KOPT-K1 (cell line): Measurements from ENCODE around the gene NDRG4.

Source experiments
- H3K27ac ChIP-seq: fragments of 200-600 bp; sonication (generic); 2 replicates; pipeline ENCODE4 v1.5.1; 2016; ENCODE audit warnings: antibody characterized with exemption, mild to moderate bottlenecking, low read depth, low read length; ENCODE audit not compliant: poor library complexity, severe bottlenecking
- H3K36me3 ChIP-seq: fragments of 200-600 bp; sonication (generic); 2 replicates; pipeline ENCODE4 v1.5.1; 2017; ENCODE audit warnings: antibody characterized with exemption, mild to moderate bottlenecking, low read length, moderate library complexity; ENCODE audit not compliant: insufficient read depth
- H3K9me3 ChIP-seq: fragments of 200-600 bp; sonication (generic); 2 replicates; pipeline ENCODE4 v1.5.1; 2017; ENCODE audit warnings: antibody characterized with exemption, low read length, mild to moderate bottlenecking; ENCODE audit not compliant: insufficient read depth, poor library complexity, severe bottlenecking

The NDRG4 gene

DNA sequence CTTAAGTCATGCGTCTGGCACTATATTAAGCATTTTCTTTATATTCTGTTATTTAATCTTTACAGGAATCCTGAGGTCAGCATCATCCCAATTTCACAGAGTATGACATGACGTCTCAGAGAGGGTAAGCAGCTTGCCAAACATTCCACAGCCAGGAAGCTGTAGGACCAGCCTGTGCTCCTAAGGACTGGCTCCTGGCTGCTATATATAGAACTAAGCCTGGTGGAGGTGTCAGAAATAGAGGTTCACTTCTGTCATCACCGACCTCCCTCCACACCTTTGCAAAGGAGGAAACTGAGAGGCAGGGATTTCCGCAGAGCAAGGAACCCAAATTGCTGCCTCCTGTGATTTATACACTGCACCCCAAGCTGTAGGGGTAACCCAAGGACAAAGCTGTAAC is 37.9 kb upstream of the NDRG4 start:
- Histone ChIP-seq H3K9me3 (no peaks in the 10 kb centered on the region), H3K27ac (no peak overlapping the region), H3K36me3 (no peaks in the 10 kb centered on the region)

DNA sequence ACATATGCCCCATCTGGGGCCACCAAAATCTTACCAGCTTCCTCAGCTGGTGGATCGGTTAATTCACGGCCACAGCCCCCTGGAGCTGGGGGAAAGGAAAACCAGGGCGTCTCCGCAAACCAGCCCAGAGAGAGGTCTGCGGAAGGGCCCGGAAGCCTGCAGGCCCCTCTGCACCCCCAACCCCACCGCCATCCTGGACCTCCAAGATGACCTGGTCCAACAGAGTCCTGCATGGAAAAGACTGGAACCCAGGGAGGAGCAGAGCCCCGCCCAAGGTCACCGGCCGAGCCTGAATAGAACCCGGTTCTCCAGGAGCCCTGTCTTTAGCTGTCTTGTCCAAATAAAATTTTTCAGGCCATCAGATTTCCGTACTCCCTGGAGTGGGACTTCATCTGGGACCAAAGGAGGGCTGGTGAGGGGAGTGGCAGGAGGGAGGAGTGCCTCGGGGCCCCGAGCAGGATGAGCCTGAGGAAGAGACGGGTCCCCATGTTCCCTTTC is 37.4 kb upstream of the NDRG4 start:
- Histone ChIP-seq H3K9me3 (no peaks in the 10 kb centered on the region), H3K27ac (no peak overlapping the region)

DNA sequence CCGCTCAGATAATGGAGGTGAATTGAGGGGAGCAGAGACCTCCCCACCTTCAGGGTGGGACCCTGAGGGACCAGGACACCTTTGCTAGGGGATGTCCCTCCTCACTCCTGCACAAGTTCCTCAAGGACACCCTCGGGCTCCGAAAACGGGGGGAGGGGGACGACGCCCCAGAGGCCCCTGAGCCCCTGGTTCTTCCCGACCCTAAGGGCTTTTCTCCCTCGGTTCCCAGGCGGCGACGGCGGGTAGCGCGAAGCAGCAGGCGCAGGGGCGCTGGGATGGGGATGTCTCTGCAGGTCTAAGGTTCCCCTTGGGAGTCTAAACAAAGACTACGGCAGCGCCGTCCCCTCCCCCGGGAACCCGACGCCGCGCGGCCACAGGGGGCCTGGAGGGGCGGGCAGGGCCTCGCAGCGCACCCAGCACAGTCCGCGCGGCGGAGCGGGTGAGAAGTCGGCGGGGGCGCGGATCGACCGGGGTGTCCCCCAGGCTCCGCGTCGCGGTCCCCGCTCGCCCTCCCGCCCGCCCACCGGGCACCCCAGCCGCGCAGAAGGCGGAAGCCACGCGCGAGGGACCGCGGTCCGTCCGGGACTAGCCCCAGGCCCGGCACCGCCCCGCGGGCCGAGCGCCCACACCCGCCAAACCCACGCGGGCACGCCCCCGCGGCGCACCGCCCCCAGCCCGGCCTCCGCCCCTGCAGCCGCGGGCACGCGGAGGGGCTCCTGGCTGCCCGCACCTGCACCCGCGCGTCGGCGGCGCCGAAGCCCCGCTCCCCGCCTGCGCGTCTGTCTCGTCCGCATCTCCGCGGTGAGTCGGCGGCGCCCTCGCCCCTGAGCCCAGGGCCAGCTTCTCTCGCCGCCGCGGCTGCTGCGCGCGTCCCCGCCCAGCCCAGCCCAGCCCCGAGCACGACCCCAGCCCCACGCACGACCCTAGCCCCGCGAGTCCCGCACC is 36.7 kb upstream of the NDRG4 start:
- Histone ChIP-seq H3K9me3 (no peaks in the 10 kb centered on the region), H3K27ac (no peak overlapping the region), H3K36me3 (no peaks in the 10 kb centered on the region)

More for the DNA sequence above, 37.4 kb upstream of the NDRG4 start:
- no peaks in the 10 kb centered on the region for H3K36me3 ChIP-seq

DNA sequence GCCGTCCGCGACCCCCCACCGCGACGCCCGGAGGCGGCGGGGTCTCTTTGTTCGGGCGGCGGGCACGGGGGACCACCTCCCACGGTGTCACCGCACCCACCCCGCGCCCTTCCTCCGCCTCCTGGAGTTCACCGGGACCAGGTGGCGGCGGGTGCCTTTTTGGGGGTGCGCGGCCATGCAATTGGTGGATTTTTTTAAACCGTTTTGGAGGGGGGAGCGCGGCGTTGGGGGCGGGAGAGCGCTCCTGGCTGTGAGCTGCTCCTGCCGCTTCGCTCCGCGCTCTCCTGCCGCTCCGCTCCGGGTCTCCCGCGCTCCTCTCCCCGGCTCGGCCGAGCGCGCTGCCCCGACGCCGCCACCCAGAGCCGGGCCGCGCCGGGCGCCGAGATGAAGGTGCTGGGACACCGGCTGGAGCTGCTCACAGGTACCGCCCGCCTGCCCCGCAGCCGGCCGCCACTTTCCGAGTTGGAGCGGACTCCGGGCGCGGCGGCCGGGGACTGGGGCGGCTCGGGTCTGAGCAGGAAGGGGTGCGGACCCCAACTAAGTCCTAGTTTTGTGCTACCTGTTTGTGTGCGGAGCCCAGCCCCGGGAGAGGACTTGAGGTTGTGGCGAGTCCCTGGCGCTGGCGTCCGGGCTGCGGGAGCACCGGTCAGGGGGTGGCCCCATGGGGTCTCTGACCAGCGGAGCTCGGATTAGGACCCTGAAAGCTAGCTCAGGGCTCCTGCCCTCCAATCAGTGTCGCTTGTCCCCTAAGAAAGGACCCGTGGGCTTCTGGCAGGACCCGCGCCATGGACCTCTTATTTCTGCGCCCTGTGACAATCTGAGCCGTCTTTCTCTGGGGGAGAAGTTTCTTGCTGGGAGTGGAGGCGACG is 35.7 kb upstream of the NDRG4 start:
- no peak overlapping the region for H3K27ac ChIP-seq
- H3K9me3 ChIP-seq: no peaks in the 10 kb centered on the region
- no peaks in the 10 kb centered on the region for H3K36me3 ChIP-seq

DNA sequence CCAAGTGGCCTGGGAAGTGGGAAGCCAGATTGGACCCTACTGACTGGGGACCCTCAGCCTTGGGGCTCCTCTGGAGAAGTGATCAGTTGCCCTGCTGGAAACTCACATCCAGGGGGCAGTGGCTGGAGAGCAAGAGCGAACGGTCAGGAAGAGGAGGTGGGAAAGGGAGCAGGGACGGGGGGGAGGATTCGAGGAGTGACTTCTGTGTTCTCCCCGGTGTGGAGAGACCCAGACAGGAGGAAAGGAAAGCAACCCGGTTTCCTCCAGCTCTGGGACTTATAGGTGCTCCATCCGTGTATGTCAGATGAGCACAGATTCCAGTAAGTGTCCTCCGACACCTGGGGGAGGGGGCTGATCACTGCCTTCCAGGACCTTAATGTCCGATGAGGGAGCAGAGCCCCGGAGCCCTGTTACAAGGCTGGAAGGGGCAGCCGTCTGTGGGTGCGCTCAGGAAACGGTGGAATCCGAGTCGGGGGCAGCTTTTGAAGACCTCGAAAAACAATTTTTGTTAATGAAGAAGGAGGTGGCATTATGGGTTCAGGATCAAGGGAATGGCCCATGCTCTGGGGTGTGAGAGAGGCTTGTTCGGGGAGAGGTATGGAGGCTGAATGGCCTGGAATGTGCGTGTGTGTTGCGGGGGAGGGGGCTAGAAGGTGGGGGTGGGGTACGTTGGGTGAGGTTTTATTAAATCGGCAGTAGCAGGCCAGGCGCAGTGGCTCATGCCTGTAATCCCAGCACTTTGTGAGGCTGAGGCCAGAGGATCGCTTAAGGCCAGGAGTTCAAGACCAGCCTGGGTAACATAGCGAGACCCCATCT is 34.8 kb upstream of the NDRG4 start:
- no peaks in the 10 kb centered on the region for H3K9me3 ChIP-seq
- no peaks in the 10 kb centered on the region for H3K36me3 ChIP-seq
- no peak overlapping the region for H3K27ac ChIP-seq

DNA sequence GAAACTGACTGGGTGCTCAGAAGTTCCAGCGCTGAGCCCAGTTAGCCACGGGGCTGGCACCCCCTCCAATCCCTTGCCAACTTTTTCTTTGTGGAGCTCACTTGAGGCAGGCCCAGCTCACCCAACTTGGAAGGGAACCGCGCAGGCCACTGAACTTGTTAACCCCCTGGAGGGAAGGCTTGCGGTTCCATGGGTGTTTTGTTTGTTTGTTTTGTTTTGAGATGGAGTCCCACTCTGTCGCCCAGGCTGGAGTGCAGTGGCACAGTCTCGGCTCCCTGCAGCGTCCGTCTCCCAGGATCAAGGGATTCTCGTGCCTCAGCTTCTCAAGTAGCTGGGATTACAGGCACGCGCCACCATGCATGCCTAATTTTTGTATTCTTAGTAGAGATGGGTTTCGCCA is 34.1 kb upstream of the NDRG4 start:
- no peak overlapping the region for H3K27ac ChIP-seq
- H3K9me3 ChIP-seq: no peaks in the 10 kb centered on the region
- H3K36me3 ChIP-seq: no peaks in the 10 kb centered on the region

DNA sequence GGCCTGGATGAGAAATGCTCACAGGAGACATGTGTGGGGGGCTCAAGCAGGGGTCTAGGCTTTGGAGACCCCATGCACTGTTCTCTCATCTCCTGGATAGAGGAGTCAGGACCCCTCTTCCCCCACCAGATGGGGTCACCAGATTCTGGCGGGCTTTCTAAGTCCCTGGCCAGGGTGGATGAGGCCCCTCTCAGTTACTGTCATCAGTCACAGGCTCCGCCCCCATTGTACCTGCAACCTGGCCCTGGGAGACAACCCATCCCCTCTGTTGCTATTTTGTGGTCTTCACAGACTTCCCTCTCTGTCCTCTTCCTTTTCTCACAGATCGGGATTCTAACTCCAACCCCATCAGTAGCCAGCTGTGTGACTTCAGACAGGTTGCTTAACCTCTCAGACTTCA is 33.5 kb upstream of the NDRG4 start:
- Histone ChIP-seq H3K27ac (no peak overlapping the region), H3K9me3 (no peaks in the 10 kb centered on the region), H3K36me3 (no peaks in the 10 kb centered on the region)

DNA sequence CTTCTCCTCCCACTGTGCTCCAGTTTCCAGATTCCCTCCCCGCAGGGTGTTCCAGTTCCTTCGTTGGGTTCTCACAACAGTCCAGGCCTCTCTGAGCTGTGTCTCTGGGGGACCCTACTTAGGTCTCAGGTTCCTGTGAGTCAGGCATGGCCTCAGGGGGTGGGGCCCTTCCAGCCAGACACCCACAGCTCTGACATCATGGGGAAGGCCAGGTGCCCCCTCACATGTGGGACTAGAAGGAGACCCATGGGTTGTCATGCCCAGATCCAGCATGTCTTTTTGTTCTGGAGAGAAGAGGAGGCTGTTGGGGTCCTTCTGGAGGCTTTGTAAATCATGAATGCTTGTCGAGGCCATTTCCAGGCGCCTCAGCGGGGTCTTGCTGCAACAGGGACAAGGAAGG is 32.0 kb upstream of the NDRG4 start:
- Histone ChIP-seq H3K36me3 (no peaks in the 10 kb centered on the region), H3K27ac (no peak overlapping the region), H3K9me3 (no peaks in the 10 kb centered on the region)

DNA sequence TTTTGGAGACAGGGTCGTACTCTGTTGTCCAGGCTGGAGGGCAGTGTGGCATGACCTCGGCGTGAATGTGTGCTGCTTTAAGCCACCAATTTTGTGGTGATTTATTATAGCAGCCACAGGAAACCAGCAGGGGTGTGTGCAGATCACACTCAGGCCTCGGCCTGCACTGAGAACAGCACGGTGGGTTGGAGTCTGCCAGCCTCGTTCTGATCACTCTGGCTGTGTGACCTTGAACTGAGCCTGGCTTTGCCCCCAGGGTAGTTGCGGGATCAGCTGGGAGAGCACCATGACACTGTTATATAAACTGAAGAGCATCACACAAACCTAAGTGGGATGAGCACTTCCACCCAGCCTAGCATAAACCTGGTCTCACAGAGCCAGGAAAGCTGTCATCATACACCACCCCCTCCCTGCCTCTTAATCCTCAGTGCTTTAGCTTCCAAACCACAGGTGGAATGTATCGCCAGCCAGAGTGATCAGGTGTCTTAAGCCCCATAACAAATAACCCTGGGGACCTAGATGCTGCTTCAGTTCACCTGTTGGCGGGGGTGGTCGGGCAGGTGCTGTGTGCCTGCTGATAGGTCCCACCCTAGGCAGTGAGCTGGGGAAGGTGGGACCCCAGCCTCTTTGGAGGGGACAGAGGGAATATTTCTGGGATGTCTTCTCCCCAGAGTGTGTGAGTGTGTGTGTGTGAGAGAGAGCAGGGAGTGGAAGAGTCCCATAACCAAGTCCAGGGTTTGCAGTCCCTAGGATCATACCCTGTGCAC is 28.6 kb upstream of the NDRG4 start:
- Histone ChIP-seq H3K27ac (no peak overlapping the region), H3K9me3 (no peaks in the 10 kb centered on the region), H3K36me3 (no peaks in the 10 kb centered on the region)

DNA sequence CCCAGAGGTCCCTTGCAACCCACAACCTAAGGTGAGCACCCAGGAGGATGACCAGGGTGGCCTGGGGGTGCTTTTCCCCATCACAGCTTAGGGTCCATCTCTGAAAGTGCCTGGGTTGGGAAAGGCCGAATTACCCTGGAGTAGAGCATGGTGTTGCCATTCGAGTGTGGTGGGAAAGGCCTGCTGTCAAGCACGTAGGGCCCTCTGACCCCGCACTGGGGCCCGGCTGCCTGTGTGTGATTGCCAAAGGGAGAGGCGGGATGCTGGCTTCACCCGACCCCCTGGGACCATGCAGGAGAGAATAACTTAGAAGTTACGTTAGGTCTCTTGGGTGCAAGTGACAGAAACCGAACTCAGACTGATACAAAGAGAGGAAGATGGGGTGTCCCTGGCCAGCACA is 27.7 kb upstream of the NDRG4 start:
- H3K9me3 ChIP-seq: no peaks in the 10 kb centered on the region
- no peaks in the 10 kb centered on the region for H3K36me3 ChIP-seq

DNA sequence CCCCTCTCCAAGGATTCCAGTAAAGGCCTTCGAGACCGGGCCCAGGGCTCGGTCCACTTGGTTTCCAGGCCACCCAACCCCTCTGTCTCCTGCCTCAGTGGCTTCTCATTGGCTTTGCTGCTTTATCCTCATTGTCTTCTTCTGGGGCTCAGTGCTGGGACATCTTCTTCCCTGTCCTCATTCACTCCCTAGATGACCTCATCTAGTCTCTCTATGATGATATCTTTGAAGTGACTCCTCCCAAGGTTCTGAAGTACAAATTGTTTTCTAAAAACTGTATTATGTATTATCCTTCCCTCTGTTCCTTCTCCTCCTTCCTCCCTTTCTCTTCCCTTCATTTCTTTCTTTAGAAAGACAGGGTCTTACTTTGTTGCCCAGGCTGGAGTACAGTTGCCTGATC is 27.1 kb upstream of the NDRG4 start:
- no peak overlapping the region for H3K27ac ChIP-seq
- no peaks in the 10 kb centered on the region for H3K36me3 ChIP-seq
- no peaks in the 10 kb centered on the region for H3K9me3 ChIP-seq

More for the DNA sequence above, 27.7 kb upstream of the NDRG4 start:
- no peak overlapping the region for H3K27ac ChIP-seq

DNA sequence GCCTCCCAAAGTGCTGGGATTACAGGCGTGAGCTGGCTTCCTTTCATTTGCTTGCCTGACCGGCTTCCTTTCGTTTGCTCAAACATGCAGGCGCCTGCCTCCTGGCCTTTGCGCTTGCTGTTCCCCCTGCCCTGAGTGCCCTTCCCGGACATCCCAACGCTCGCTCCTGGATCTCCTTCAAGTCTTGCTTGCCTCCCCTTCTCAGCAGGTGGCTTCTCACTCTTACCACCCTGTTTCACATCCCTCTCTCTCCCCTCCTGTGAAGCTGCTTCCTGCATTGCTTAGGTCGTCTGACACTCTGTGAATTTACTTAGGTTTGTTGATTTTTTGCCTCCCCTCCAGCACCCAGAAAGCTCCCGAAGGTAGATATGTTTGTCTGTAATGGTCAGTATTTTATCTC is 25.6 kb upstream of the NDRG4 start:
- H3K9me3 ChIP-seq: no peaks in the 10 kb centered on the region
- no peak overlapping the region for H3K27ac ChIP-seq
- H3K36me3 ChIP-seq: no peaks in the 10 kb centered on the region

DNA sequence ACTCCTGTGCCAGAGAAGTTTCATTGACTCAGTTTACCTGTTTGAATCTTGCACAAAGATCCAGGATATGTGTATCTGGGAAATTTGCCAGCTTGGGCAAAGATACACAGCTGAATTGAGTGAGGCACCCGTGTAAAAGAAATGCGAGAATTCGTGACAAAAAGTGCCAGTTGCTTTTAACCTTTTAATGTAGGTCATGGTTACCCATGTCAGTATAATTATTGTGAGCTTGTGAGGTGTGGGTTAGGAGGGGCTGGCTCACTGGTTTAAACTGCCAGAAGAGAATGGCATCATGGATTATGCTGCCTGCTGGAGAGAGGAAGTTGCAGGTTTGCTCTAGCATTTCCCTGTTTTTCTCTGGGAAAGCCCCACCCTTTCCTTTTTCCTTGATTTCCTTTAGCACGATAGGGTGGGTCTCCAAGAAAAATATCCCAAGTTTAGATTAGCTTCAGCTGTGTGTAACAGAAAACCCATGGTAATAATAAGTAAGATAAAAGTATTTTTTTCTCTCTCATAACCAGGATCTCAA is 24.8 kb upstream of the NDRG4 start:
- Histone ChIP-seq H3K36me3 (no peaks in the 10 kb centered on the region), H3K9me3 (no peaks in the 10 kb centered on the region), H3K27ac (no peak overlapping the region)

DNA sequence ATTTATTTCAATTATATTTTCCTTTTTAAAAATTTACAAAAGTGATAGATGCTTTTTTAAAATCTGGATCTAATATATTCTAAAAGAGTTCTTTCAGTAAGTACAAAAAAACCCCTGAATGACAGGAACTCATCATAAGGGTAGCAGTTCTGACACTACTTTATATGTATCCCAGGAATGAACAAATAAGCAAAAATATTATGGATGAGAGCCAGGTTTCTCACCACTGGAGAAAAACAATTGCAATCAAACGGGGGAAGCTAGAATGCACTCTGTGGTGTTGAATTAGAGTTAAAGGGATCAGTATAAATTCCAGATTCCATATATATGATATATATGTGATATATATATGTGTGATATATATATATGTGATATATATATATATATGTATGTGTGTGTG is 23.2 kb upstream of the NDRG4 start:
- Histone ChIP-seq H3K36me3 (no peaks in the 10 kb centered on the region), H3K9me3 (no peaks in the 10 kb centered on the region), H3K27ac (no peak overlapping the region)
